Daoy (cell line): ENCODE data around the gene TBC1D14. TPM values are rescaled to one million over a fixed set of nuclear protein-coding genes. Genes with fewer than 3 reads are reported as not detected.
"Not testable (repeated sequence)": the region's sequence is repeated elsewhere in the genome, so short reads cannot be mapped to it uniquely, and the experiment has no call there.

ENCODE experiments used
- DNase-seq: peaks from one replicate; pipeline ENCODE4 v3.0.0-alpha.2; 2015; ENCODE audit warnings: low read depth
- total RNA-seq: library from RNA; depleted of rRNA; stranded (reverse); fragments of >200 nt; shearing (Covaris generic); gene quantifications from 2 replicates; pipeline ENCODE4 v1.2.3, GENCODE V29; 2014; rRNA removed

TBC1D14 gene
- total RNA-seq, 1 experiment from 2014 or later: 37.0 TPM

GRCh38 chr4:7079909-7080308 lies 170.3 kb downstream of the TBC1D14 start:
- DNase-seq: not testable (repeated sequence)

Other genes with a start within 250 kb of the TBC1D14 start
- gene S100P, start 215.9 kb upstream of the TBC1D14 start, total RNA-seq: not detected in 2 replicates
- gene MRFAP1L1, start 200.0 kb upstream of the TBC1D14 start, total RNA-seq: 92.5 and 151 TPM in 2 replicates
- 17.2 and 24.2 TPM in 2 replicates for gene BLOC1S4, start 193.7 kb upstream of the TBC1D14 start, total RNA-seq
- gene KIAA0232, start 127.1 kb upstream of the TBC1D14 start, total RNA-seq: 9.0 TPM in 2 replicates
- gene TADA2B, start 133.5 kb downstream of the TBC1D14 start, total RNA-seq: 7.3 and 9.6 TPM in 2 replicates
- 59.5 and 83.3 TPM in 2 replicates for gene GRPEL1, start 158.2 kb downstream of the TBC1D14 start, total RNA-seq